Ovary (tissue), 9 donors: Measurements from ENCODE around the gene SLC6A4. TPM values are rescaled to one million over a fixed set of nuclear protein-coding genes. Genes with fewer than 3 reads are reported as not detected.

ENCODE experiments used
- DNase-seq, 5 donors: peaks; one replicate each; pipeline ENCODE4 v3.0.0-alpha.2; 2019 to 2020
- H3K27ac ChIP-seq, 2 donors: fragments of 200-600 bp; one replicate each; pipeline versions ENCODE4 v1.5.1 to v1.8.0; 2019 to 2022
- H3K27me3 ChIP-seq: fragments of 200-600 bp; one replicate; pipeline ENCODE4 v1.8.0; 2022
- H3K36me3 ChIP-seq: fragments of 200-600 bp; sonication (generic); one replicate; pipeline ENCODE4 v1.5.1; 2019
- H3K4me1 ChIP-seq: one replicate; pipeline ENCODE4 v1.8.1; 2013; ENCODE audit warnings: mild to moderate bottlenecking, moderate library complexity; ENCODE audit not compliant: insufficient read depth
- H3K4me3 ChIP-seq: fragments of 200-600 bp; sonication (generic); one replicate; pipeline ENCODE4 v1.5.1; 2017
- H3K9me3 ChIP-seq, 2 donors: fragments of 200-600 bp in 1 of 2; sonication (generic) in 1 of 2; one replicate each; pipeline versions ENCODE4 v1.5.1 to v1.8.1; 2013 to 2019; ENCODE audit warnings: mild to moderate bottlenecking in 1 of 2, moderate library complexity in 1 of 2
- EP300 ChIP-seq: sonication (generic); formaldehyde crosslinking; IDR thresholded peaks from one replicate; pipeline ENCODE4 v1.6.1; 2017; ENCODE audit warnings: antibody characterized with exemption
- POLR2A ChIP-seq: fragments of 450-650 bp; IDR thresholded peaks from one replicate; pipeline ENCODE4 v1.6.1; 2017; ENCODE audit warnings: antibody characterized with exemption, mild to moderate bottlenecking, moderate library complexity
- WGBS, 3 donors: extraction: QIAGEN DNeasy Blood & Tissue Kit in 1 of 3; methylation state at CpG; one replicate each; pipeline versions ENCODE4 v1.1.5 to v1.1.7; 2013 to 2017; 5-methylcytosine and 5-hydroxymethylcytosine counted together
- intact Hi-C, 4 donors: fragments of 100-400 bp; cut with DNase I; formaldehyde crosslinking; loops; one replicate each; pipeline versions ENCODE4 v1.11.0 to v1.15.1; 2022 to 2023
- polyA plus RNA-seq, 2 donors: library from polyadenylated mRNA; stranded (reverse); fragments of 200-250 nt in 1 of 2; fragments of 350-450 nt in 1 of 2; fragmentation: Illumina TruSeq in 1 of 2; extraction: RNeasy Lipid Tissue Mini Kit (QIAGEN cat#74804) in 1 of 2; gene quantifications; one replicate each; pipeline ENCODE4 v1.2.3, GENCODE V29; 2013 to 2014
- total RNA-seq, 7 donors: library from RNA; depleted of rRNA in 2 of 7; stranded (reverse); fragments of >200 nt in 2 of 7; fragmentation: NEBNext Ultra II Directional in 3 of 7; extraction: Animal tissue kit (Norgen Biotek cat#: 25700) in 3 of 7; gene quantifications; one replicate each; pipeline versions ENCODE4 v1.1.0 to v1.2.4, GENCODE V29; 2016 to 2023
- TF ChIP-seq, protein P1 (sequence below), 3 donors: fragments of 450-650 bp in 2 of 3; fragments of 200-600 bp in 1 of 3; IDR thresholded peaks; one replicate each; pipeline versions ENCODE4 v1.5.1 to v1.8.0; 2016 to 2022; ENCODE audit warnings: antibody characterized with exemption in 3 of 3, mild to moderate bottlenecking in 1 of 3
- donor health status: DM: no; HTN: no; CAD: no; lungs with moderate emphysema.
- donor health status: DM: no; HTN: no; CAD: no.
- donor health status: Bipolar disorder and iron deficiency.
- donor health status: DM: yes; HTN: yes; CAD: no.
- donor health status: DM: no; HTN: no; CAD: no.
- donor health status: DM: yes; HTN: yes; CAD: no.

SLC6A4 gene
- total and polyA plus RNA-seq, 9 donors = 0.05 to 8.3 (median 0.87) TPM; not detected in 4

DNA sequence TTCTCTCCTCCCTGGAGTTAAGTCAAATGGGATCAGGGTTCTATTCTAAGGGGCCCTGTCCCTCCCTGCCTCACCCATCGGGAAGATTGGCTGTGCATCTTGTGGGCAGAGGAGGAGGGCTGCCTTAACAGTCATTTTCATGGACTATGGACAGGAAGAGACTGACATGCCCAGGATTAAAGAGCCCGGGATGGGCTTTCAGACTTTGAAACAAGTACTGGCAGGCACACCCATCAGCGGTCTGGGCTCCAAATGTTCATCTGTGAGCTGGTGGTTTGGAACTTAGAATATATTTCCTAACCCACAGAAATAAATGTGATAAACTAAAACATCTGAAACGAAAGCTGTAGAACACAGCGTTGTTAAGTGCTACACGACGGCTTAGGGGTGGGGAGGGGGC, 6.5 kb downstream of the SLC6A4 start:
- intact Hi-C loops = no loop called here
- H3K36me3 ChIP-seq = no peaks in the 10 kb centered on the region
- H3K4me3 ChIP-seq = no peak overlapping the region
- H3K4me1 ChIP-seq = no peaks in the 10 kb centered on the region
- no peaks in the 10 kb centered on the region for H3K9me3 ChIP-seq
- H3K27me3 ChIP-seq = no peaks in the 10 kb centered on the region
- TF ChIP-seq, protein P1, sequence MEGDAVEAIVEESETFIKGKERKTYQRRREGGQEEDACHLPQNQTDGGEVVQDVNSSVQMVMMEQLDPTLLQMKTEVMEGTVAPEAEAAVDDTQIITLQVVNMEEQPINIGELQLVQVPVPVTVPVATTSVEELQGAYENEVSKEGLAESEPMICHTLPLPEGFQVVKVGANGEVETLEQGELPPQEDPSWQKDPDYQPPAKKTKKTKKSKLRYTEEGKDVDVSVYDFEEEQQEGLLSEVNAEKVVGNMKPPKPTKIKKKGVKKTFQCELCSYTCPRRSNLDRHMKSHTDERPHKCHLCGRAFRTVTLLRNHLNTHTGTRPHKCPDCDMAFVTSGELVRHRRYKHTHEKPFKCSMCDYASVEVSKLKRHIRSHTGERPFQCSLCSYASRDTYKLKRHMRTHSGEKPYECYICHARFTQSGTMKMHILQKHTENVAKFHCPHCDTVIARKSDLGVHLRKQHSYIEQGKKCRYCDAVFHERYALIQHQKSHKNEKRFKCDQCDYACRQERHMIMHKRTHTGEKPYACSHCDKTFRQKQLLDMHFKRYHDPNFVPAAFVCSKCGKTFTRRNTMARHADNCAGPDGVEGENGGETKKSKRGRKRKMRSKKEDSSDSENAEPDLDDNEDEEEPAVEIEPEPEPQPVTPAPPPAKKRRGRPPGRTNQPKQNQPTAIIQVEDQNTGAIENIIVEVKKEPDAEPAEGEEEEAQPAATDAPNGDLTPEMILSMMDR (IDR thresholded peaks at IDR 0.05) = no peak
- no peak for TF ChIP-seq POLR2A
- TF ChIP-seq EP300 = no peak
- no peak for DNase-seq
- WGBS, 3 donors = 77 to 79% (median 78%) methylated on average over 7 of the region's 7 CpGs
- no peak overlapping the region for H3K27ac ChIP-seq

DNA sequence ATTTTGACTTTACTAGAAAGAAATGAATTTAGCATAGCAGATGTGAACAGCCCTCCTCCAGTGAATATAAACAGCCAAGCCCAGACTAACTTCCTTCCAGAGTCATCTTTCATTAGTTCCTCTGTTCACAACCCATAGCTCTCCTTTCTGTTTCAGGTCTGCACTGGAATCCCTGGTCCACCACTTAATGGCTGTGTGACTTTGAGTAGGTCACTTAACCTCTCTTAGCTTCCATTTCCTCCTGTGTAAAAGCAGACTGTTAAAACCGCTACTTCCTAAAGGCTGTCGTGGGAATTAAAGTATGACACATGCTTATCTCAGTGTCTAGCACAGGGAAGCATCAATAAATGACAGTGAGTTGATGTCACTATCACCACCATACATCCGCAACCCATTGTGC, 7.5 kb downstream of the SLC6A4 start:
- Histone ChIP-seq H3K9me3 (no peaks in the 10 kb centered on the region), H3K36me3 (no peaks in the 10 kb centered on the region), H3K27me3 (no peaks in the 10 kb centered on the region), H3K27ac (no peak overlapping the region), H3K4me3 (no peak overlapping the region), H3K4me1 (no peaks in the 10 kb centered on the region)
- TF ChIP-seq, protein P1 (IDR thresholded peaks at IDR 0.05) = no peak
- TF ChIP-seq EP300 (no peak), POLR2A (no peak)
- WGBS, 3 donors = 80 to 89% (median 81%) methylated on average over 3 of the region's 3 CpGs
- intact Hi-C loops = no loop called here
- DNase-seq = no peak

DNA sequence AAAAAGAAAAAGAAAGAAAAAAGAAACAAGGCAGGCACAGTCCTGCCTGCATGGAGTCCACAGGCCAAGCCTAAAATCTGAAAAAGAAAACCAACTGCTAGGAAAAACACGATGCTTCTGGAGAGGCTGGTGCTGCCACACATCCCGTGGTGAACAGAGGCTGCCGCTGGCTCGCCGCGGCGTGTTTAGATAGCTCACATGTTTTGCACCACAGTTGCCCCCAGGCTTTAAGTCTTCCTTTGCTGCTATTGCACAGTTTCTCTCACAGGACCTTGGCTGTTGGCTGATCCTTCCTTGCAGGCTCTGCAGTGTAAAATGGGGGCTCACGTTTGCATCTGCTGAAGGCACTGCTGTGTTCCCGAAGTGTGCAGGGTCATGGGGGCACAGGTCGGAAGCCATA, 8.6 kb downstream of the SLC6A4 start:
- Histone ChIP-seq H3K27me3 (no peaks in the 10 kb centered on the region), H3K4me1 (no peaks in the 10 kb centered on the region), H3K4me3 (no peak overlapping the region), H3K9me3 (no peaks in the 10 kb centered on the region), H3K27ac (no peak overlapping the region), H3K36me3 (no peaks in the 10 kb centered on the region)
- TF ChIP-seq EP300 (no peak), POLR2A (no peak)
- TF ChIP-seq, protein P1 (IDR thresholded peaks at IDR 0.05) = no peak
- intact Hi-C loops = no loop called here
- WGBS, 3 donors = 80 to 88% (median 87%) methylated on average over 10 of the region's 10 CpGs
- DNase-seq = no peak

DNA sequence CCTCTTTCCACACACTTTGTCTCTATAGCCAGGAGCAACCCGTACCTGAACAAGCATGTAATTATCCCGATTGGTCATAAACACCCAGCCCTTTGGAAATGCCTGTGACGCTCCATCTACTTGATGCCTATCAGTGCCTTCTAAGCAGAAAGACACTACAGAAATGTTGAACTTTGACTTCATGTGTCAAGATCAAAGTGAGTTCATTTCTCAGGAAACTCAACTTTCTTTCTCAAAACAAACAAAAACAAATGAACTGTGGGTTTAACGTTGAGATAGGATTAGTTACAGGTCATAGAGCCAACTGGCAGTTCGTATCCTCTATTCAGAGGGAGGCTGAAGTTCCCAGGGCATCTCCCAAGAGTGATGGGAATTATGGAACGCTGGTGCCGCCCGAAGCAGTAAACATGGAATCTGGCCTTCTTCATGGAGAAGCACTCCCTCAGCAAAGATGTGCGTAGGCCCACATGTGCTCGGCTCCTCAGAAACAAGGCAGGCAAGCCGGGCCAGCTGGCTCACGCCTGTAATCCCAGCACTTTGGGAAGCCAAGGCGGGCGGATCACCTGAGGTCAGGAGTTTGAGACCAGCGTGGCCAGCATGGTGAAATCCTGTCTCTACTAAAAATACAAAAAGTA, 9.5 kb downstream of the SLC6A4 start:
- Histone ChIP-seq H3K4me1 (no peaks in the 10 kb centered on the region), H3K27ac (no peak overlapping the region), H3K4me3 (no peak overlapping the region), H3K9me3 (no peaks in the 10 kb centered on the region), H3K27me3 (no peaks in the 10 kb centered on the region), H3K36me3 (no peaks in the 10 kb centered on the region)
- DNase-seq = no peak
- intact Hi-C loops = no loop called here
- WGBS, 3 donors = 84 to 89% (median 88%) methylated on average over 15 of the region's 15 CpGs
- TF ChIP-seq, protein P1 (IDR thresholded peaks at IDR 0.05) = no peak
- TF ChIP-seq POLR2A = no peak
- no peak for TF ChIP-seq EP300
